Embryonic facial prominence (tissue), 1 donor: Measurements from ENCODE around the gene STRADA.

Source experiments
- DNase-seq: peaks from one replicate; pipeline ENCODE4 v3.0.0-alpha.2; 2016; ENCODE audit errors: extremely low spot score

The STRADA gene

DNA sequence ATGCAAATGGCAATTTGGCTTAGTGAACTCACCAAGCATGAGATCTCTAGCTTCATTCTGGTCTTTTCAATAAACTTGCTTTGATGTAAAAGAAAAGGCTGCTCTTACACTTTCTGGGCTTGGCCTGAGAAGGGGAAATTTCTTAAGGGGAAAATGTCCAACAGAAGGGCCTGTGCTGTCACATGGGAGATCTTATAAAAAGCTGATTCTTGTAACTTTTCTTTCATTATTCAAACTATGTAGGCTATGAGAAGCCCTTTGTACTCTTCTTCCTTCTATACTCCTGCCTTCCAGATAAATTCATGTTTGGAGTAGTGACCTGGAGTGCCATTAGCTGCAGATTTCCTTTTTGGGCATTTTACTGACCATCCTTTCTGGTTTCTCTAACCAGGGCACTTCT is 58.6 kb downstream of the STRADA start:
- no peak for DNase-seq

GRCh38 chr17:63682441-63682840 is 59.2 kb downstream of the STRADA start:
- no peak for DNase-seq

DNA sequence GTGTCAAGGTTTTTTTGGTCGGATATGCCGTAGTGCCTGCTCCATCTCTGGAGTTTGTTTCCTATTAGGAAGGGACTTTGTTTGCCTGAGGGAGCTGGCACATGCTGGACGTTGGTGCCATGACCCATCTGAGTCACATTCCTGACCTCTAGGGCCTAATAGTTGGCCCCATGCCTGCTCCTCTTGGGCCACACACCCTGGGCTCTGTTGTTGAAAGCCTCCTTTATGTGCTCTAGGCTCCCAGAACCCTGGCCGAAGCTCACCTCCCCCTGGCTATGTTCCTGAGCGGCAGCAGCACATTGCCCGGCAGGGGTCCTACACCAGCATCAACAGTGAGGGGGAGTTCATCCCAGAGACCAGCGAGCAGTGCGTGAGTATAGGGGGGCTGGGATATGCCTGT is 60.1 kb downstream of the STRADA start:
- DNase-seq: no peak

DNA sequence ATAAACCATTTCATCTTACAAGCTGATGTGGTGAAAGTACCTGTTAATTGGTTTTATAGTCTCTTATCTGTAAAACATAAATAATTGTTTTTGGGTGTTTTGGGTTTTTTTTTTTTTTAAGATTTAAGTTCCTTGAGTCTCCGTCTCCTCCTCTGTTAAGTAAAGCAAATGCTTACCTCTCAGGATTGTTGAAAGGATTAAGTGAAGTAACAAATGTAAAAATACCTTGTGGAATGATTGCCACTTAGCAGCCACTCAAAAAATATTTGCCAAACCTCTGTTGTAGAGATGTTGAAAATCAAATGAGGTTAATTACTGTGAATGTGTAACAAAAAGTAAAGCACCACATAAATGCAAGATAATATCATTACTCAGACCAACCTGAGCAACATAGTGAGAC is 60.9 kb downstream of the STRADA start:
- no peak for DNase-seq

DNA sequence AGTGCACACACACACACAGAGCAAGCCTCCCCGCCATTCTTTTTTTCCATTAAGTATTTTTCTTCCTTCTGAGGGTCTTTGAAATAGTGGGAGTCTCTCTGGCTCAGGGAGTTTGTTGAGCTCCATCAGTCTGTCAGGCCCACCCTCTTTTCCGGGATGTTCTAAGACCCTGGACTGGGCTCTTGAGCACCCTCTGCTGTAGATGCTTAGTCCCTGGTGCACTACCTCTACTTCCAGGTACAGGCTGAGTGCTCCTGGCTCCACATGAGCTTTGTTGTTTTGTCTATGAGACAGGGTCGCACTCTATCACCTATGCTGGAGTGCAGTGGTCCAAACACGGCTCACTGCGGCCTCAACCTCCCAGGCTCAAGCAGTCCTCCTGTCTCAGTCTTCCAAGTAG is 62.4 kb downstream of the STRADA start:
- DNase-seq: no peak

- DNase-seq: no peak
These were observed 65.0 kb downstream of the STRADA start for GRCh38 chr17:63676584-63676983.

- DNase-seq: no peak
These were observed 65.7 kb downstream of the STRADA start for GRCh38 chr17:63675607-63676546.

- DNase-seq: no peak
These were observed 66.4 kb downstream of the STRADA start for GRCh38 chr17:63675231-63675606.

GRCh38 chr17:63672856-63673255 is 68.7 kb downstream of the STRADA start:
- no peak for DNase-seq

DNA sequence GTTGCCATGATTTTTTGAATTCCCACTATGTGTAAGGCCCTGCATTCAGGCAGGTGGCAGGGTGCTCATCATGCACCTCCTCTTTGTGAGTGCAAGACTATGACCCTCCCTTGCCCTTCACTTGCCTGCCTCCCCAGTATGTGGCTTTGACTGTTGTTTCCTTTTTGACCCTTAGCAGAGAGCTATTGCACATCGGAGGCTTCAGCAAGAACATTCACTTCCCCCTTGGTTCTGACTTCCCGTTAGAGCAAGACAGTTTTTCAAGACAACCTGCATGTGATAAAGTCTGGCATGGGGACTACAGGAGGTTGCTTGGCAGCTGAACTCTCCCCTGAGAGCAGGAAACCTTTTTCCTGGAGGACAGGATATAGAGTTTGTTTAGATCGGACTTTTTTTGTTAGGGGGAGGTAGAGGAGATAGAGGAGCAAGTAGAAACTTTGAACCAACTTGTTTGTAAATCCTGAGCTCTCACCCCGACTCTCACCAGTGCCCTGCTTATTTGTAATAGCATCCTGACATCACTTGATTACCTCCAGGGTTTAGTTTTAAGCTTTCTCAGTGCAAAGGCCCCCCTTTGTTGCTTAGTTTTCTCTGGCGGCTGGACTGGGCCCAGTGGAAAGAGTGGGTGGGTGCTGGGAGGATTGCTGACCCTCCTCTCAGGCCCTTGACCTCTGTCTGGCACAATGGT is 75.9 kb downstream of the STRADA start:
- no peak for DNase-seq

DNA sequence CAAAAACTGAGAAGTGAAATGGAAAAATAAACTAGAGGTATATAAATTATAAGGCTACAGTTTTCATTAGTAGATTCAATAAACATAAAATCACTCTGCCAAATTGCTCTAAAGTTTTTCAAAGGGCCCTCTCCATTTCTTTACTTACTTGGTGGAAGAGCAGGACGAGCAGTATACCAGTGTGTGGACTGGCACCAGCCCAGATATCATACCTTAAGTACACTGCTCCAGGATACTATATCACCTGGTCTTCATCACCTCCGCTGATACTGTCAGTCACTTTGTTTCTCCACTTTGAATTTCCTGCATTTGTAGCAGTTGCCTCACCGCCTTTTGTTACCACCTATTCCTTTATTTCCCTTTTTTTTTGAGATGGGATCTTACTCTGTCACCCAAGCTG is 81.7 kb downstream of the STRADA start:
- no peak for DNase-seq

DNA sequence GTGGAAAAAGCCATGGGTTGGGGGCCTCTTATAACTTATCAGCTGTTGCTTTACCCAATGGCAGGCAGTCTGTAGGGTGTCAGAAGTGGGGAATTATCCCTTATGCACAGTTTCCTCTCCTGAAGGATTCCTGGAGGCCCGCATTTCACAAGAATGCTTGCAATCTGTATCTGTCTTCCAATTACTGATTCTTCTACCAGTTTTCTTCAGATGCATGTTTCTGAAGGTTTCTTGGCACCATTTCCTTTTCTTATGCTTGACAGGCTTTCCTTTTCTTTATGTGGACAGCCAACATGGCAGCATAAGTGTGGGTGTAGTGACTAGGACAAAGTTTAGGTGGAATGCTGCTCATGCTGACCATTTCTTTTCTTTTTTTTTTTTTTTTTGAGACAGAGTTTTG is 83.2 kb downstream of the STRADA start:
- DNase-seq: no peak

GRCh38 chr17:63657786-63658185 is 83.8 kb downstream of the STRADA start:
- no peak for DNase-seq

DNA sequence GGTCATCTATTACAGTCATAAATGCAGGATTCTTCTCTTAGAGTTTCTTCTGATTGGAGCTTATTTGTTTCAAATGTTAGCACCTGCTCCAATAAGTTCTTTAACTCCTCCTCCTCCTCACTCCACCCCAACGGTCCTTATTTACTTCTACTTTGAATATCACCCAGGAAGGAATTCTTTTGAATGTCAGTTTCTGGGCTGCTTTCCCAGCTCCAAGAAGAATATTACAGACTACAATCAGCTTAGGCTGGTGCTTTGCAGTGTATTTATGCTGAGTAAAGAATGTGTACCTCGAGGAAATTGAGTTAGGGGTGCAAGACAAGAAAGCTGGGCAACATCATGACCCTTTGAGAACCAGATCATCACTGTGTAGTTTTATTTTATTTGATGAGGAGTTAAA is 88.5 kb downstream of the STRADA start:
- no peak for DNase-seq
